Transverse colon (tissue), 4 donors: ENCODE results near the gene RGS11.

ENCODE experiments used
- CTCF ChIP-seq, 5 experiments: fragments of 200-600 bp in 3 of 5; fragments of 450-650 bp in 2 of 5; sonication (generic) in 3 of 5; IDR thresholded peaks; 1 replicate in 2 of 5; 2 replicates in 3 of 5; pipeline ENCODE4 v1.5.1; 2016 to 2017; ENCODE audit warnings: antibody characterized with exemption in 5 of 5, inconsistent platforms in 3 of 5, mild to moderate bottlenecking in 2 of 5, moderate library complexity in 1 of 5
- POLR2A ChIP-seq: fragments of 450-650 bp; IDR thresholded peaks from one replicate; pipeline ENCODE4 v1.6.1; 2016; ENCODE audit warnings: antibody characterized with exemption, mild to moderate bottlenecking, moderate library complexity
- POLR2AphosphoS5 ChIP-seq, 3 donors: sonication (generic); formaldehyde crosslinking; IDR thresholded peaks; one replicate each; pipeline ENCODE4 v1.6.1; 2016; ENCODE audit warnings: antibody characterized with exemption in 3 of 3

- TF ChIP-seq CTCF (IDR thresholded peaks at IDR 0.05): no peak
- TF ChIP-seq POLR2AphosphoS5 (IDR thresholded peaks at IDR 0.05): no peak
- peak; percentile 48 for TF ChIP-seq POLR2A
Observed at GRCh38 chr16:324451-325334, 48.9 kb upstream of the RGS11 start.
